Epithelial cell of esophagus (primary cell): ENCODE data around the gene SCN1A.

Source experiments
- DNase-seq: peaks from one replicate; pipeline ENCODE4 v3.0.0; 2010; ENCODE audit warnings: low read depth
- H3K4me3 ChIP-seq: 2 replicates; pipeline ENCODE4 v1.5.1; 2011; ENCODE audit warnings: mild to moderate bottlenecking, low read length, control low read depth
- CTCF ChIP-seq: IDR thresholded peaks from 2 replicates; pipeline ENCODE4 v1.5.1; 2011; ENCODE audit warnings: low read depth, mild to moderate bottlenecking, low read length, control low read depth, inconsistent platforms; ENCODE audit not compliant: insufficient read depth; ENCODE audit errors: missing control alignments

Gene SCN1A

DNA sequence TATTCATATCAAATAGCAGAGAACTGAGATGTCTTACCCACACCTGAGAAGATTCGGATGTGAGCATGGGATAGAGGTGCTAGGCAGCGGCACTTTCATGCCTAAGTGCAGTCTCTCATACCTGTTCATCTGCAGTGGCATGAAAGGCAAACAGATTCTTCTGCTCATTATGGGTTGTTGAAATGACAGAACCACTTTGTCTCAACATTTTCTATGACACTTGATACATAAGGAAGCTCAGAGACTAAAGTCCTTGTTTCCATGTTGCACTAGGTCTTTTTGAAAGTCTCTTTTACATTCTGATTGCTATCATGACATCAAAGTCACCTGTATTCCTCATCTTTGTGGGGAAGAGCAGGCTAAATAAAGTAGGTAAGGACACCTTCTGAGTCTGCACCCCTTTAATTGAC lies 8.0 kb upstream of the SCN1A start:
- no peak for DNase-seq
- no peak for TF ChIP-seq CTCF

GRCh38 chr2:166135152-166135848 lies 7.5 kb upstream of the SCN1A start:
- no peak overlapping the region for H3K4me3 ChIP-seq
- no peak for DNase-seq
- no peak for TF ChIP-seq CTCF

More for the DNA sequence above, 8.0 kb upstream of the SCN1A start:
- no peak overlapping the region for H3K4me3 ChIP-seq

- H3K4me3 ChIP-seq: no peak overlapping the region
- TF ChIP-seq CTCF: no peak
- DNase-seq: no peak
Measured at GRCh38 chr2:166134252-166135151, 6.7 kb upstream of the SCN1A start.

DNA sequence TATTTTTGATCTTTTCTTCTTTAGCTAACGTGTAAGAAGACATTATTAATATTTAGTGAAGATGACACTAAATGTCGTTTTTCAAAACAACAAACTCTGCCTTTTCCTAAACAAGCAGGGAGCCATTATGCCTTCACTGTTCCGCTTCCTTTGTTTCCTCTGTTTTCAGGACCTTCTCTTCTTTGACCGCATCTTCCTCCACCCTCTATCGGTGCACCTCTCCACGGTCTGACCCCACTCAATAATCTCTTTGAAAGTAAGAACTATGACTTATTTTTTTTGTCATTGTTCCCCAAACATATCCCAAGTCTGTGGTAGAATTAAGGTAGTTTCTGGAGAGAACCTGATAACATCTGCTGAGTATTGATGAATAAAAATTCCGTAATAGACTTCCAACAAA lies 5.8 kb upstream of the SCN1A start:
- no peak for DNase-seq
- no peak for TF ChIP-seq CTCF
- H3K4me3 ChIP-seq: no peak overlapping the region

- no peak overlapping the region for H3K4me3 ChIP-seq
- no peak for TF ChIP-seq CTCF
- DNase-seq: no peak
Measured at GRCh38 chr2:166128156-166128505, 311 bp upstream of the SCN1A start.

DNA sequence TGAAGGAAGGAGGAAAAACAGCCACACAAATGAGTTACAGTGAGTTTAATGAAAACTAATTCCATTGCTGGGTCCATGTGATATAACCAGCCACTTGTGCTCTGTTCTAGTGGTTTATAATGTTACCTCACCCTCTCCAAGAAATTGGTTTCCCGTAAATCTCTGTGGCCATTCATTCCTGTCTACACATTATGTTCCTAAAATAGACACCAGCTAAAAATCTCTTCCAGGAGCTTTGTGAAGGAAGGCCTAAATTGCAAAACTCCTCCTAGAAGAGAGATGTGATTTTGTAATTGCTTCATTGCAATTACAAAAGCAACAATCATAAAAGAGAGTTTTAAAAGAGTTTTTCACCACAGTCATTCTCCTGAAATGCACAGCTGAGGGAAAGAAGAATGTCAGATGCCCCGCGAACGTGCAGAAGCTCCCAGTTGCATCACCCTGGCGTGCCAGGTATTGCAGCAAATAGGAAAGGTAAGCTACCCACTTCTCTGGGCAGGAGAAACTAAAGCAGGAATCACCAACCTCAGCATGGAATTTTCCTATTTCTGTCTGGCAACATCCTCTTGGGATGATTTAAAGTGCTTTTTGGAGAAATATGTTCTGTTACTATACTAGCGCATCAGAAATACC lies 1.7 kb downstream of the SCN1A start:
- TF ChIP-seq CTCF: no peak
- H3K4me3 ChIP-seq: no peak overlapping the region
- peak; percentile 57 for DNase-seq
